Keratinocyte (primary cell): Measurements from ENCODE around the gene RRAGA. TPM values are rescaled to one million over a fixed set of nuclear protein-coding genes. Genes with fewer than 3 reads are reported as not detected.

Source experiments
- DNase-seq: peaks from one replicate; pipeline ENCODE4 v3.0.0-alpha.2; 2011; ENCODE audit warnings: low read depth, missing footprints, low spot score
- FAIRE-seq: peaks from 2 replicates; lab custom pipeline; 2011; peaks lifted over from hg19 to GRCh38; lab: Jason Lieb, UNC
- H2AFZ ChIP-seq: 2 replicates; pipeline ENCODE4 v1.6.0; 2012; ENCODE audit warnings: low read length, control low read depth, inconsistent platforms; ENCODE audit not compliant: control insufficient read depth
- H3K27ac ChIP-seq: 2 replicates; pipeline ENCODE4 v1.5.1; 2011; ENCODE audit warnings: low read length; ENCODE audit not compliant: control insufficient read depth, insufficient read depth
- H3K27me3 ChIP-seq: 3 replicates; pipeline ENCODE4 v1.6.0; 2011; ENCODE audit warnings: low read length; ENCODE audit not compliant: control insufficient read depth, insufficient read depth; ENCODE audit errors: extremely low read depth
- H3K36me3 ChIP-seq, 2 experiments: 2 replicates in 1 of 2; 3 replicates in 1 of 2; pipeline ENCODE4 v1.5.1; 2011; ENCODE audit warnings: low read length in 2 of 2, mild to moderate bottlenecking in 1 of 2; ENCODE audit not compliant: control insufficient read depth in 2 of 2, insufficient read depth in 2 of 2; ENCODE audit errors: extremely low read depth in 1 of 2
- H3K4me1 ChIP-seq: 3 replicates; pipeline ENCODE4 v1.5.1; 2011; ENCODE audit warnings: low read length; ENCODE audit not compliant: control insufficient read depth, insufficient read depth; ENCODE audit errors: extremely low read depth
- H3K4me2 ChIP-seq: 3 replicates; pipeline ENCODE4 v1.6.0; 2011; ENCODE audit warnings: low read depth, low read length; ENCODE audit not compliant: control insufficient read depth, insufficient read depth; ENCODE audit errors: extremely low read depth
- H3K4me3 ChIP-seq, 3 experiments: fragments of 200-600 bp in 1 of 3; sonication (generic) in 1 of 3; 2 replicates in 2 of 3; 3 replicates in 1 of 3; pipeline ENCODE4 v1.5.1; 2011 to 2016; ENCODE audit warnings: low read length in 3 of 3, mild to moderate bottlenecking in 3 of 3, control low read depth in 2 of 3, inconsistent platforms in 1 of 3, low read depth in 1 of 3, mixed read lengths in 1 of 3, mixed run types in 1 of 3, moderate library complexity in 1 of 3; ENCODE audit not compliant: control insufficient read depth in 2 of 3, insufficient read depth in 2 of 3; ENCODE audit errors: extremely low read depth in 1 of 3
- H3K79me2 ChIP-seq: 2 replicates; pipeline ENCODE4 v1.6.0; 2012; ENCODE audit warnings: low read length; ENCODE audit not compliant: control insufficient read depth, insufficient read depth
- H3K9ac ChIP-seq: 3 replicates; pipeline ENCODE4 v1.6.0; 2011; ENCODE audit warnings: low read length; ENCODE audit not compliant: control insufficient read depth, insufficient read depth; ENCODE audit errors: extremely low read depth
- H3K9me1 ChIP-seq: 3 replicates; pipeline ENCODE4 v1.6.0; 2011; ENCODE audit warnings: low read length; ENCODE audit not compliant: control insufficient read depth, insufficient read depth; ENCODE audit errors: extremely low read depth
- H3K9me3 ChIP-seq: 2 replicates; pipeline ENCODE4 v1.5.1; 2012; ENCODE audit warnings: low read depth, low read length; ENCODE audit not compliant: control insufficient read depth
- H4K20me1 ChIP-seq: 3 replicates; pipeline ENCODE4 v1.6.0; 2011; ENCODE audit warnings: low read length; ENCODE audit not compliant: control insufficient read depth, insufficient read depth; ENCODE audit errors: extremely low read depth
- CTCF ChIP-seq, 3 experiments: IDR thresholded peaks in 1 of 3; conservative IDR thresholded peaks in 1 of 3; optimal IDR thresholded peaks in 1 of 3; 2 replicates in 2 of 3; 3 replicates in 1 of 3; pipeline versions ENCODE3 to v1.5.1; 2011; ENCODE audit warnings: low read length in 3 of 3, mild to moderate bottlenecking in 3 of 3, moderate library complexity in 2 of 3, control low read depth in 1 of 3, inconsistent platforms in 1 of 3; ENCODE audit not compliant: insufficient read depth in 2 of 3; ENCODE audit errors: extremely low read depth in 1 of 3
- EZH2 ChIP-seq: IDR thresholded peaks from one replicate; pipeline ENCODE4 v1.6.1; 2012; ENCODE audit warnings: inconsistent platforms, mild to moderate bottlenecking, low read length, moderate library complexity
- dilution Hi-C: fragments of 300-500 bp; cut with MboI; formaldehyde crosslinking; loops from one replicate; pipeline ENCODE4 v1.7.0; 2020; ENCODE audit warnings: low sequenced_read_pairs; ENCODE audit not compliant: extremely low pct_ligation_motif_present
- polyA plus RNA-seq, 5 experiments: library from polyadenylated mRNA; depleted of rRNA in 3 of 5; stranded (reverse) in 3 of 5; stranded (forward) in 1 of 5; unstranded in 1 of 5; fragments of >200 nt; gene quantifications; 1 replicate in 1 of 5; 2 replicates in 3 of 5; 3 replicates in 1 of 5; pipeline versions ENCODE4 v1.2.1 to v1.2.3, GENCODE V29; 2011 to 2012; ENCODE audit warnings: missing spikeins in 2 of 5, low read depth in 1 of 5, low replicate concordance in 1 of 5

Gene RRAGA
- polyA plus RNA-seq, 1 donor (not counting 4 experiments of a cell fraction or from before 2014, with no cell fraction given), result 137 TPM

- no peak for DNase-seq
- Histone ChIP-seq H3K36me3 (peaks cover 4 to 13% of the 10 kb centered on the region in 2 experiments), H3K4me3 (no peak overlapping the region), H3K27ac (no peak overlapping the region), H3K79me2 (no peaks in the 10 kb centered on the region), H3K9me1 (no peaks in the 10 kb centered on the region), H3K4me1 (no peaks in the 10 kb centered on the region), H3K27me3 (no peaks in the 10 kb centered on the region), H2AFZ (no peak overlapping the region), H3K4me2 (no peak overlapping the region), H3K9ac (no peak overlapping the region), H4K20me1 (no peaks in the 10 kb centered on the region), H3K9me3 (no peaks in the 10 kb centered on the region)
- dilution Hi-C loops, result no loop called here
- FAIRE-seq, result no peak
- no peak for TF ChIP-seq CTCF (optimal IDR thresholded peaks at IDR 0.05 in 1 of 3, IDR thresholded peaks at IDR 0.05 in 1 of 3, conservative IDR thresholded peaks at IDR 0.05 in 1 of 3; ENCODE audit: extremely low read depth in 1 of 3, insufficient read depth in 2 of 3, low read length in 3 of 3)
- TF ChIP-seq EZH2, result no peak
Measured at GRCh38 chr9:19057033-19057432, 7.8 kb downstream of the RRAGA start.

GRCh38 chr9:19074229-19074628 is 25.0 kb downstream of the RRAGA start:
- peaks cover 2% of the 10 kb centered on the region for H3K79me2 ChIP-seq
- TF ChIP-seq CTCF (optimal IDR thresholded peaks at IDR 0.05 in 1 of 3, IDR thresholded peaks at IDR 0.05 in 1 of 3, conservative IDR thresholded peaks at IDR 0.05 in 1 of 3; ENCODE audit: extremely low read depth in 1 of 3, insufficient read depth in 2 of 3, low read length in 3 of 3), result no peak
- no peak for TF ChIP-seq EZH2
- H2AFZ ChIP-seq, result no peak overlapping the region
- peaks cover 12 to 13% of the 10 kb centered on the region in 2 experiments for H3K36me3 ChIP-seq
- no peak overlapping the region for H3K9ac ChIP-seq
- peaks cover 12% of the 10 kb centered on the region for H3K4me1 ChIP-seq
- FAIRE-seq (no peak), DNase-seq (no peak)
- H4K20me1 ChIP-seq, result no peaks in the 10 kb centered on the region
- H3K9me1 ChIP-seq, result no peaks in the 10 kb centered on the region
- no peak overlapping the region for H3K4me3 ChIP-seq
- H3K27me3 ChIP-seq, result no peaks in the 10 kb centered on the region
- no peak overlapping the region for H3K4me2 ChIP-seq
- no peak overlapping the region for H3K27ac ChIP-seq
- dilution Hi-C loops, result no loop called here
- H3K9me3 ChIP-seq, result no peaks in the 10 kb centered on the region
